ENCODE measurements around the gene GPRIN3. TPM values are rescaled to one million over a fixed set of nuclear protein-coding genes. Genes with fewer than 3 reads are reported as not detected.
A peak's percentile ranks its signal among the peaks of the same experiment; 100 is the strongest.

GPRIN3 gene
- total and polyA plus RNA-seq, 8 donors: 1.6 to 14.1 (median 2.5) TPM

GRCh38 chr4:89337681-89338080 is 30.1 kb upstream of the GPRIN3 start:
- no peaks in the 10 kb centered on the region for H3K9me3 ChIP-seq
- no peak overlapping the region for H3K27ac ChIP-seq
- no peak for ATAC-seq
- no peak for DNase-seq
- TF ChIP-seq, protein P1, sequence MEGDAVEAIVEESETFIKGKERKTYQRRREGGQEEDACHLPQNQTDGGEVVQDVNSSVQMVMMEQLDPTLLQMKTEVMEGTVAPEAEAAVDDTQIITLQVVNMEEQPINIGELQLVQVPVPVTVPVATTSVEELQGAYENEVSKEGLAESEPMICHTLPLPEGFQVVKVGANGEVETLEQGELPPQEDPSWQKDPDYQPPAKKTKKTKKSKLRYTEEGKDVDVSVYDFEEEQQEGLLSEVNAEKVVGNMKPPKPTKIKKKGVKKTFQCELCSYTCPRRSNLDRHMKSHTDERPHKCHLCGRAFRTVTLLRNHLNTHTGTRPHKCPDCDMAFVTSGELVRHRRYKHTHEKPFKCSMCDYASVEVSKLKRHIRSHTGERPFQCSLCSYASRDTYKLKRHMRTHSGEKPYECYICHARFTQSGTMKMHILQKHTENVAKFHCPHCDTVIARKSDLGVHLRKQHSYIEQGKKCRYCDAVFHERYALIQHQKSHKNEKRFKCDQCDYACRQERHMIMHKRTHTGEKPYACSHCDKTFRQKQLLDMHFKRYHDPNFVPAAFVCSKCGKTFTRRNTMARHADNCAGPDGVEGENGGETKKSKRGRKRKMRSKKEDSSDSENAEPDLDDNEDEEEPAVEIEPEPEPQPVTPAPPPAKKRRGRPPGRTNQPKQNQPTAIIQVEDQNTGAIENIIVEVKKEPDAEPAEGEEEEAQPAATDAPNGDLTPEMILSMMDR (IDR thresholded peaks at IDR 0.05): no peak
- no peaks in the 10 kb centered on the region for H3K36me3 ChIP-seq
- H3K4me1 ChIP-seq: no peaks in the 10 kb centered on the region
- H3K4me3 ChIP-seq: no peak overlapping the region
- no peaks in the 10 kb centered on the region for H3K27me3 ChIP-seq
- intact Hi-C loops (cut with DNase I): no loop called here

DNA sequence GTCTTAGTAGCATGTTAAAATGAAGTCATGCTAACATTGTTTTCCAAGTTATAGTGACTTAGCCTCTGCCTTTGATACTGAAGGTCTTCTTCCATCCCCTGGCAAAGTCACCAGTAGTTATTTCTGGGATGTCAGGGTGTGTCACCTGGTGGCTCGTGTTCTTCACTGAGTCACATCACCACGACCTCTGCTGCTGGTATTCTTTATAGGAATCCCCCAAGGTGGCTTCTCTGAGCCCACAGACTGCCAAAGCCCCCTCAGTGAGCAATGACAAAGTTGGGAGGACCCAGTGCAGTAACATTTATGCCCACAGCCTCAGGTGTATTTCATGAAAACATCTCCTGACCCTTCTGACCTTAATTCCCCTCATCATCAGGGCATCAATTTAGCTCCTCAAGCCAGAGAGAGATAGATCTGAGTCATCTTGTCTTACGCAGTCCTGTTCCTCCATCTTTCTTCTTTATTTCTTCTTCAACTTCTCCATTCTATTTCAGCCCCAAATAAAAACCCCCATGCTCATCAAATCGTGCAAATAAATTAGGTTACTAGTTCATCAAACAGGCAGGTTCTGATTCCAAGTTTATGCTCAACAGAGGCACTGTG is 29.3 kb upstream of the GPRIN3 start:
- intact Hi-C loops (cut with DNase I): no loop called here
- TF ChIP-seq, protein P1 (IDR thresholded peaks at IDR 0.05): no peak
- no peaks in the 10 kb centered on the region for H3K36me3 ChIP-seq
- no peaks in the 10 kb centered on the region for H3K27me3 ChIP-seq
- ATAC-seq: no peak
- DNase-seq: no peak
- no peaks in the 10 kb centered on the region for H3K4me1 ChIP-seq
- no peak overlapping the region for H3K4me3 ChIP-seq
- H3K27ac ChIP-seq: no peak overlapping the region
- no peaks in the 10 kb centered on the region for H3K9me3 ChIP-seq

DNA sequence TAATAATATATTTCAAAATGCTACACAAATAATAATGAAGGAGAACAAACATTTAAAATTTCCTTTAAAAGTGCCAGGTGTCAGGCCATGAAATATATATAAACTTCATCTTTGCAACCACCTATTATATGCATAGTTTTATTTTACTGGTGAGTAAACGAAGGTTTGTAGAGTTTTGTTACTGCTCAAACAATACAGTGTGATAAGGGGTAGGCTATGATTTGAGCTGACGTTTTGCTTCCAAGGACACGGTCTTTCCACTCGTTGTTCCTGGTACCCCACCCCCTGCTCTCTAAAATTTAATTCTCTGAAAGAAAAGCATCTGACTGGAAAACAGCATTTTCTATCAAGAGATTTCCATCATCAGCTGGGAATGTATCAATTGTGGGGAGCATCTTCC is 27.2 kb upstream of the GPRIN3 start:
- H3K4me3 ChIP-seq: no peak overlapping the region
- H3K4me1 ChIP-seq: peaks cover 0 to 9% of the 10 kb centered on the region in 2 donors
- no peak for ATAC-seq
- H3K27me3 ChIP-seq: no peaks in the 10 kb centered on the region
- DNase-seq: no peak
- no peak overlapping the region for H3K27ac ChIP-seq
- H3K9me3 ChIP-seq: no peaks in the 10 kb centered on the region
- TF ChIP-seq, protein P1 (IDR thresholded peaks at IDR 0.05): no peak
- intact Hi-C loops (cut with DNase I): no loop called here
- H3K36me3 ChIP-seq: no peaks in the 10 kb centered on the region

DNA sequence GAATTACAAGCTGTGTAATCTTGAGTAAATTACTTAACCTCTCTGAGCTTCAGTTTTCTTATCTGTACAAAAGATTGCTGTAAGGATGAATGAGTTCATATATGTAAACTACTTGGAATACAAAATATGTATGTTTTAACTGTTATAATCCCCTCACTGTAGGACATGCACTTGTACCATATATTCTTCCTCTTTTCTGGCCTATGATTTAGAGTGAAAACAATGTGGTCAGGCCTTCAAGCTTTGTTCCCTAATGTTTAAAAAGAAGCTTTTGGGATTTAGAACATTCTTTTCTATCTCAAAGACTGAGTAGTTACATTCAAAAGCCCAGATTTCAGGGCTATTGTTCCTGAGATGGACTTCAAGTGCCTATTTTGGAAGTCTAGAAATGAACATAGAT is 26.7 kb upstream of the GPRIN3 start:
- no peak for ATAC-seq
- Histone ChIP-seq H3K9me3 (no peaks in the 10 kb centered on the region), H3K27ac (no peak overlapping the region), H3K36me3 (no peaks in the 10 kb centered on the region), H3K4me1 (peaks cover 0 to 9% of the 10 kb centered on the region in 2 donors), H3K4me3 (no peak overlapping the region), H3K27me3 (no peaks in the 10 kb centered on the region)
- no peak for DNase-seq
- intact Hi-C loops (cut with DNase I): no loop called here
- TF ChIP-seq, protein P1 (IDR thresholded peaks at IDR 0.05): no peak

- H3K4me1 ChIP-seq: peaks cover 0 to 9% of the 10 kb centered on the region in 2 donors
- TF ChIP-seq, protein P1 (IDR thresholded peaks at IDR 0.05): no peak
- intact Hi-C loops (cut with DNase I): no loop called here
- peak overlapping the region; percentile 23 to 78 for H3K27ac ChIP-seq
- DNase-seq: no peak
- peak; percentile 60 for ATAC-seq
- no peaks in the 10 kb centered on the region for H3K27me3 ChIP-seq
- no peaks in the 10 kb centered on the region for H3K36me3 ChIP-seq
- peaks cover 0 to 4% of the 10 kb centered on the region in 2 donors for H3K9me3 ChIP-seq
- H3K4me3 ChIP-seq: no peak overlapping the region
Observed at GRCh38 chr4:89331686-89332544, 24.3 kb upstream of the GPRIN3 start.

Measured in left lung (tissue), 10 donors.